Fibroblast of upper back skin (primary cell): ENCODE data around the gene C4orf17.
"Not testable (repeated sequence)": the region's sequence is repeated elsewhere in the genome, so short reads cannot be mapped to it uniquely, and the experiment has no call there.

Experiments
- DNase-seq: peaks from one replicate; pipeline ENCODE4 v3.0.0-alpha.2; 2013

The C4orf17 gene

GRCh38 chr4:99510721-99511120 is at the start of gene C4orf17:
Gene C4orf17 (plus strand): TSS chr4:99511021. CDS start chr4:99513082, 2,061 bp downstream.
- DNase-seq = no peak

- no peak for DNase-seq
These were observed 49.0 kb upstream of the C4orf17 start for GRCh38 chr4:99461623-99462401.

GRCh38 chr4:99462875-99463464 is 47.9 kb upstream of the C4orf17 start:
- peak; percentile 71 for DNase-seq

GRCh38 chr4:99463566-99463965 is 47.3 kb upstream of the C4orf17 start:
- no peak for DNase-seq

- DNase-seq = no peak
These were observed 42.9 kb upstream of the C4orf17 start for GRCh38 chr4:99467887-99468286.

GRCh38 chr4:99468889-99469288 is 41.9 kb upstream of the C4orf17 start:
- no peak for DNase-seq

- DNase-seq = no peak
These were observed 39.5 kb upstream of the C4orf17 start for GRCh38 chr4:99471349-99471748.

GRCh38 chr4:99471896-99472295 is 38.9 kb upstream of the C4orf17 start:
- DNase-seq = no peak

GRCh38 chr4:99473131-99473530 is 37.7 kb upstream of the C4orf17 start:
- DNase-seq = peak; percentile 42

- no peak for DNase-seq
These were observed 27.2 kb upstream of the C4orf17 start for GRCh38 chr4:99483636-99484035.

- DNase-seq = no peak
These were observed 25.6 kb upstream of the C4orf17 start for GRCh38 chr4:99485212-99485611.

GRCh38 chr4:99486648-99487047 is 24.2 kb upstream of the C4orf17 start:
- DNase-seq = not testable (repeated sequence)

GRCh38 chr4:99490286-99490685 is 20.5 kb upstream of the C4orf17 start:
- DNase-seq = no peak

- DNase-seq = no peak
These were observed 5.9 kb upstream of the C4orf17 start for GRCh38 chr4:99504804-99505502.

- DNase-seq = peak; percentile 7
These were observed 4.0 kb upstream of the C4orf17 start for GRCh38 chr4:99506781-99507180.

- no peak for DNase-seq
These were observed 3.5 kb upstream of the C4orf17 start for GRCh38 chr4:99507349-99507748.

GRCh38 chr4:99507762-99508161 is 3.1 kb upstream of the C4orf17 start:
- no peak for DNase-seq

- no peak for DNase-seq
These were observed 7.9 kb downstream of the C4orf17 start for GRCh38 chr4:99518601-99519295.

GRCh38 chr4:99529228-99529627 is 18.4 kb downstream of the C4orf17 start:
- peak; percentile 41 for DNase-seq

- DNase-seq = no peak
These were observed 19.1 kb downstream of the C4orf17 start for GRCh38 chr4:99529956-99530355.

- not testable (repeated sequence) for DNase-seq
These were observed 23.9 kb downstream of the C4orf17 start for GRCh38 chr4:99534699-99535098.

- peak; percentile 6 for DNase-seq
These were observed 25.4 kb downstream of the C4orf17 start for GRCh38 chr4:99536271-99536670.

GRCh38 chr4:99536848-99537247 is 26.0 kb downstream of the C4orf17 start:
- no peak for DNase-seq
